NCI-H524 (cell line): ENCODE measurements around the gene RFC3.
"Not testable (repeated sequence)": the region's sequence is repeated elsewhere in the genome, so short reads cannot be mapped to it uniquely, and the experiment has no call there.

Experiments used
- DNase-seq, 2 experiments: peaks; one replicate each; lab custom pipeline; 2025; lab: John Stamatoyannopoulos, UW

RFC3 gene

DNA sequence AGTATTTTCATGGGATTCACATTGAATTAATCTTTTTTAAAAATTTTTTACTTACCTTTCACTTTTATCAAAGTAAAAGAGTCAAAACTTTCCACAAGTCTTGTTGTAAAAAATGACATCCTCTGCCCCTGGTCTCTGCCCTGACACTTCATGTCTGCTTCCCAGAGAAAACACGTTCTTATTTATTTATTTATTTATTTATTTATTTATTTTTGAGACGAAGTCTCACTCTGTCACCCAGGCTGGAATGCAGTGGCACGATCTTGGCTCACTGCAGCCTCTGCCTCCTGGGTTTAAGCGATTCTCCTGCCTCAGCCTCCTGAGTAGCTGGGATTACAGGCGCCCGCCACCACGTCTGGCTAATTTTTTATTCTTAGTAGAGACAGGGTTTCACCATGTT is 5.1 kb upstream of the RFC3 start:
- DNase-seq, result not testable (repeated sequence)

- no peak for DNase-seq
Observed at GRCh38 chr13:33815011-33815550, 2.9 kb upstream of the RFC3 start.

GRCh38 chr13:33816912-33817311 is 1.0 kb upstream of the RFC3 start:
- no peak for DNase-seq

DNA sequence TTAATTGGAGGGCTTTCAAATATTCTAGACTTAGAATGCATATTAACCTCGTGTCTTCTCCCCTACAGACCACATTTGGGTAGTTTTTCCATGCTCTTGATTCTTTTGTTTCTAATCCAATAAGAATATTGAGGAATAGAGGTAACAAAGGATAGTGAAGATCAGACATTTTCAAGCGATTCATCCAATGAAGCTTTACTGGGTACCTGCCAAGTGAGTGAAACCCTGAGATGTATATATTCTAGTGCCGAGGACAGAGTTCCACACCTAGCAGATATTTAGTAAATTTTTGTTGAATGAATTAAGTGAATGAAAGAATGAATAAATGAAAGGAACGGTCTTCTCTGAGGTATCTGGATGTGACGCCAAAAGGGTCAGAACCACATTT is 442 bp upstream of the RFC3 start:
- DNase-seq, result no peak

DNA sequence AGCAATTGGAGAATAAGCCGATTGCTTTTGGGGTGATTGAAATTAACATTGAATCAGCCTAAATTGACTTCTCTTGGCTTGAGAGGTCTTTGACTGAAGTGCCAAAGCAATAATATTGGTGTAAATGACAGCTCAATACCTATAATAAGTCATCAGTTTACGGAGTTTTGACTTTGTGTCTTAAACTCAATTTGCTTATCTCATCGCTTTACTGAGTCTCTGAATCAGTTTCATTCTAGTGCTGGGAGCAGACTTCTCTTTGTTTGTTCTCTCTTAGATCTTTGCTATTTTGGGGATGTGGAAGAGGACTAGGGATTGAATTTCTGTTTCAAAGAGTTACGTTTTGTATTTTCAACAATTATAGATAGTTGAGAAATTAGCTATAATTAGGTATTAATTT is 7.1 kb downstream of the RFC3 start:
- no peak for DNase-seq

GRCh38 chr13:33827139-33827538 is 9.2 kb downstream of the RFC3 start:
- no peak for DNase-seq

DNA sequence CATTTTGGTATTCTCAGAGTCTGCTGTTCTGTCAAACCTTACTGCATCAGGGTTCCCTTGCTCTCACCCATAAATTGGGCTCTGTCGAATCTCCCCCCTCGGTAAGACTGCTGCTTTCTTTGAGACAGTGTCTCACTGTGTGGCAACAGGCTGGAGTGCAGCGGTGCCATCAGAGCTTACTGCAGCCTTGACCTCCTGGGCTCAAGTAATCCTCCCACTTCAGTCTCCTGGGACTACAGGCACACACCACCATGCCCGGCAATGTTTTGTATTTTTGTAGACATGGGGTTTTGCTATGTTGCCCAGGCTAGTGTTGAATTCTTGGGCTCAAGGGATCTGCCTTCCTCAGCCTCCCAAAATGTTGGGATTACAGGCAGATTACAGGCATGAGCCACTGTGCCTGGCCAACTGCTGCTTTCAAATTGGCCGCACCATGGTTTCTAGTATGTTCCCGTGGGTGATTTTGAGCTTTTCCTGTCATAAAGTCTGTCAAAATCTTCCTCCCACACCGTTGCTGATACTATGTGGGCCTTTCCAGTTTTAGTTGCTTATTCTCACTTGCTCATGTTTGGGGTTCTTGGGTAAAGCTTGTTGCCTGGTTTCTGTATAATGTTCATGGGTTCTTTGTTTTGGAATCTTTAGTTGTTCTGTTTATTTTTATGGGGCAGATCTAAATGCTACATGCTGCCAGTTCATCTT is 10.6 kb downstream of the RFC3 start:
- no peak for DNase-seq

DNA sequence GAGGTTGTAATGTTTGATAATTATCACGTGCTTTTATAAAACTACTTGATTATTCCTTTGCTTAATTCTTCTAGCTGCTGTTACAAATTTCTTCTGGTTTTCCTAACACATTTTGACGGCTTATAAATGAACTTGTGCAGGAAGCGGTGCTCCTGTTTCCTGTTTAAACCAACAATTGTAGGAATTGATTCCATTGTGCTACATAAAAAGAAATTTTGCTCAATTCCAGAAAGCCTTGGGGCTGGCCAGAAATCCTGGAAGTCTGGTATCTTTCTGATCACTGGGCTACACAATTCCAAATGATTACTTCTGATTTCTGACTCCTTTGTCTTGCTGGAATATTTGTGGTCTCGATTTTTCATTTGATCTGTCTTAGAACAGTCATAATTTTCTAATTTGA is 14.9 kb downstream of the RFC3 start:
- no peak for DNase-seq

DNA sequence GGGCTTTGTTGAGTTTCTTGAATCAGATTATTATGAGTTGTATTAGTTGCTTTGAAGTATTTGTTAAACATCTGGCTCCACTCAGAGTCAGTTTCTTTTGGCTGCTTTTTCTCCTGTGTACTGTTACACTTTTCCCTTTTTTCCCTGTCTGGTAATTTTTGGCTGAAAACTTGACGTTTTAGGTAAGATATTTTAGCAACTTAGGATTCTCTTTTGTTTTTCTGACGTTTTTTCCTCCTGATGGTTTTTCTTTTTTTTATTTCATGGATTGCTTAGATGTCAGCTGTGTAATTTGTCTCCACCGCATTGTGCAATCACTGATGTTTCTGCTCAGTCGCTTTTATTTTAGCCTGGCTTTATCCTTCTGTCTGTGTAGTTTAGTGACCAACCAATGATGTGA is 20.7 kb downstream of the RFC3 start:
- DNase-seq, result no peak

DNA sequence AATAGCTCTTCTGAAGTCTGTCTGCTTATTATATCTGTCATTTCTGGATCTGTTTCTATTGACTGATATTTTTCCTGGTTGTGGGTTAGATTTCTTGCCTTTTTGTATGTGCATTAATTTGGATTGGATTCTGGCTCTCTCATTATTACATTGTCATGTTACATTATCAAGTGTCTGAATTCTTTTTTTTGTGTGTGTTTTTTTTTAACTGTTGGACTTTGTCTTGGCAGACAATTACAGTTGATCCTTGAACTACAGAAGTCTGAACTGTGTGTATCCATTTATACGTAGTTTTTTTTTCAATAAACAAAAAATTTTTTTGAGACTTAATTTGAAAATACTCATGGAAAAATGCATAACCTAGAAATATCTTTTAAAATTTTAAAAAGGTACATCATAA is 22.5 kb downstream of the RFC3 start:
- DNase-seq, result no peak

DNA sequence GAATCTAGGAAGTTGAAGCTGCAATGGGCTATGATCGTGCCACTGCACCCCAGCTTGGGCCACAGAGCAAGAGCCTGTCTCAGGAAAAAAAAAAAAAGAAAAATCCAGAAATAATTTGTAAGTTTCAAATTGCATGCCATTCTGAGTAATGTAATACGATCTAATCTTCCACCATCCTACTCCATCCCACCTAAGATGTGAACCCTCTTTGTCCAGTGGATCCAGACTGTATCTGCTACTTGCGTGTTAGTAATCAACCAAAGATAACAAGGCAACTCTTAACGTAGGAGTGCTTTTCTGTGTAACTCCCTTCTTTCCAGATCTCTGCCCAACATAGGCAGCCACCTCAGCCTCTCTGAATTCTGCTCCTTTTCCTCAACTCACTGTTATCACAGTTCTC is 24.3 kb downstream of the RFC3 start:
- no peak for DNase-seq

DNA sequence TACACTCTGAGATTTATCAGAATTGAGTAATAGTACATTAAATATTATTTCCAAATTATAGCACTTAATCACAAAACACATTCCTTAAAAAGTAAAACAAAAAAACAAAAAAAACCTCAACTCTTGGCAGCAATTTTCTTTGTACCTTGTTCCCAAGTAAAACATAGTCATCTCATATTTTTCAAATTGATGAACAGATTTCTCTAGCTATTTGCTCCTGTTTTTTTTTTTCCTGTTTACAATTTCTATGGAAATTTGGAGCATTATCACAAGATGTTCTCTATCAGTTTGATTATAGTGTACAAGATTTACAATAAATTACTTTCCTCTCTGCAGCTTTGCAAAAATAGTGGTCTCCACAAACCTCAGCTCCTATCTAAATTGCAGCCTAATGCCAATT is 25.0 kb downstream of the RFC3 start:
- DNase-seq, result no peak

DNA sequence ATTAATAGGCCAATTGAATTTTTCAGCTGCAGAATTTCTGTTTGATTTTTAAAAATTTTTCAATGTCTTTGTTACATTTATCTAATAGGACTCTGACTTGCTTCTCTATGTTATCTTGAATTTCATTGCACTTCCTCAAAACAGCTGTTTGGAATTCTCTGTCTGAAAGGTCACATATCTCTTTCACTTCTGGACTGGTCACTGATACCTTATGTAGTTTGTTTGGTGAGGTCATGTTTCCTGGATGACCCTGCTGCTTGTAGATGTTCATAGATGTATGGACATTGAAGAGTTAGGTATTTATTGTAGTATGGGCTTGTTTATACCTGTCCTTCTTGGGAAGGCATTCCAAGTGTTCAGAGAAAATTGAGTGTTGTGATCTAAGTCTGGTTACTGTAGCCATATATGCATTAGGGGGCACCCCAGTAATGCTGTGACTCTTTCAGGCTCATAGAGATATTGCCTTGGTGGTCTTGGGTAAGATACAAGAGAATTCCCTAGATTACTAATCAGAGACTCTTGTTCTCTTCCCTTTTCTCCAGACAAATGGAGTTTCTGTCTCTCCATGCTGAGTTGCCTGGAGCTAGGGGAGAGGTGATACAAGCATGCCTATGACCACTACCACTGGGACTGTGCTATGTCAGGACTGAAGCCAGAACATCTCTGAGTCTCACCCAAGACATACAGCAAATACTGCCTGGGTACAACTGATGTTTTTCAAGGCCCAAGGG is 27.8 kb downstream of the RFC3 start:
- no peak for DNase-seq

DNA sequence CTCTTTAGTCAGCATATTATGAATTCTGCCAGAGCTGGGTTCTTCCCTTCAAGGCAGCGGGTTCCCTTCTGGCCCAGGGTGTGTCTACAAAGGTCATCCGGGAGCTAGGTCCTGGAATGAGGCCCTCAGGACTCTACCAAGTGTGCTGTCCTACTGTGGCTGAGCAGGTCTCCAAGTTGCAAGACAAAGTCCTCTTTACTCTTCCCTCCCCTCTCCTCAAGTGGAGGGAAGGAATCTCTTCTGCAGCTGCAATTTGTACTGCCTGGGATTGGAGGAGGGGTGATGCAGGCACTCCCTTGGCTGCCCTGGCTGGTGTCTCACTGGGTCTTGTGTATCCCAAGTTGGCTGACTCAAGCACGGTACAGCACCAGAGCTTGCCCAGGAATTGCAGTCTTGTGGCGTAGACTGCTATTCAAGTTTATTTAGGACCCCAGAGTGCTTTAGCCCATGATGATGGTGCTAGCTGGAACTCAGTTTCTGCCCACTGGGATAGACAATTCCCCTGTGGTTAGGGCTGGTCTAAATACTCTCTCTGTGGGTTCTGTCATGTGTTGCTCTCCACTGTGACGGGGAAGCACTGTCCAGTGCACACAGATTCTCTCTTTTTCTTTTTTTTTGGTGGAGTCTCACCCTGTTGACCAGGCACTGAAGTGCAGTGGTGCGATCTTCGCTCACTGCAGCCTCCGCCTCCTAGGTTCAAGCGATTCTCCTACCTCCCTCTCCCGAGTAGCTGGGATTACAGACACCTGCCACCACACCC is 28.5 kb downstream of the RFC3 start:
- no peak for DNase-seq

DNA sequence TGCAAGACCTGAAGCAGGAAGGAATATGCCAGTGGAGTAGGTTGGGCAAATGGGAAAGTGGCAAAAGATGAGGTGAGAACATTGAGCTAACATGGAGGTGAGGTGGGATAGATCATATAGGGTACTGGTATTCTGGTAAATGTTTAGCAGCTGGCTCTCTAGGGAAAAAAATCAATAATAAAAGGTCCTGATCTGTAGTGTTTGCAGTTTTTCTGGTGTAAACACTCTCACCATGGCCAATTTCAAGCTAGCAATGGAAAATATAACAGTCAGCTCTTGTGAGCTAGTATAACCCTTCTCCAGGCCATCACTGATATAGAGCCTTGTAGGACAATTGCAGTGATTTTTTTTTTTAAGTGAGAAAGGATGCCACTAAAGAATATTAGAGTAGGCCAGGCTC is 31.3 kb downstream of the RFC3 start:
- no peak for DNase-seq

- DNase-seq, result no peak
Observed at GRCh38 chr13:33855371-33855895, 37.5 kb downstream of the RFC3 start.

DNA sequence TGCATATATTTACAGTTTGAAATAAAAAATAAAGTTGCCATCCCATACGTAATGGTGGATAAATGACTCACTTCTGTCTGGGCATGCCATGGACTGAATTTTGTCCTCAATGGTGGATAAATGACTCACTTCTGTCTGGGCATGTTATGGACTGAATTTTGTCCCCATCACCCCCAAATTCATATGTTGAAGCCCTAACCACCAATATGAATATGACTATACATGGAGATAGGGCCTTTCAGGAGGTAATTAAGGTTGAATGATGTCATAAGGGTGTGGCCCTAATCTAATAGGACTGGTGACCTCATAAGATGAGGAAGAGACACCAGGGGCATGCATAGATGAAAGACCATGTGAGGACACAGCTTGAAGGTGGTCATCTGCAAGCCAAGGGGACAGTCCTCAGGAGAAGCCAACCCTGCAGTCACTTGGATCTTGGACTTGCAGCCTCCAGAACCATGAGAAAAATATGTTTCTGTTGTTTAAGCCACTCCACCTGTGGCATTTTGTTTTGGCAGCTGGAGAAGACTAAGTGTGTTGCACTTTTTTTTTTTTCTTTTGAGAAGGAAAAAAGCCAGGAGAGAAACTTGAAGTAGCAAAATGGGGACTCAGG is 41.8 kb downstream of the RFC3 start:
- no peak for DNase-seq

DNA sequence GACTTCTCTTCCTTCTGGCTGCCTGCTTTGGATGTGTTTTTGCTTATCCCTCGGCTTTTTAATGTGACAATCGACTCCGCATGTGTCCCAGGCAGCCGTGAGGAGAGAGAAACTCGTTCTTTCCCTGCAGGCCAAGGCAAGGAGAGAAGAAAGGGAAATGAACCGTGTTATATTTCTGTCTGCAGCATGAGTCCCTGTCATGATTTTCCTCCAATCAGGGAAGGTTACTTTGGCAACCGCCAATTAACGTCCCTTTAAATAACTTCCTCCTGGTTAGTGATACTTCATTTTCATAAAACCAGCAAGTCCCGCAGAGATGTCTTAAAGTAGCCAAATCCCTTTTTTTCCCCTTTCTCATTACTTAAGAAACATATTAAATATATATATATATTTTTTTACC is 42.6 kb downstream of the RFC3 start:
- DNase-seq, result no peak

GRCh38 chr13:33862016-33862415 is 44.1 kb downstream of the RFC3 start:
- peak in 1 of 2 experiments; percentile 44 for DNase-seq

DNA sequence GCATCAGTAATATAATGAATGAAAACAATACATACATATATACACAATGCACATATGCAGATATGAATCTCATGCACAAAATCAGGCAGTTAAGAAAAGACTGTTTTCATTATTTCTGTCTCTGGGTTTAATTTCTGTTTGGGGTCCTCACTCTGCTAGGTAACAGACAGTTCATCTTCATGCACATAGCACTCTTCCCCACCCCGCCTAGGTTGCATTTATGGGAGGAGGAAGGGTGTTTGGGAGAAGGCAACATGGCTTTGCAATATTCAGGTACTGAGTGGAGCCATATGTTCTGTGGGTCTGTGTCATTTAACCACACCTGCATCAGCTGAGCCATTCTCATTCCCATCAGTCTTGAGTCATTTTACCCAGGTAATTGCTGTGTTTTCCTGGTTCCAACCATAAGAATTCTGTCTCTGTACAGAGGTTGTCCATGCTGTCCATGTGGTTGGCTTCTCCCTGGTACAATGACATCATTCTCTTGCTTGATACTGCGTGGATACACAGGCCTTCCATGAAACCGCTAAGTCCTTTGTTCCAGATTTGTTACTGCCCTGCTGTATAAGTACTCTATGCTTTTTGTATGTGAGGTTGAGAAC is 45.3 kb downstream of the RFC3 start:
- DNase-seq, result no peak

DNA sequence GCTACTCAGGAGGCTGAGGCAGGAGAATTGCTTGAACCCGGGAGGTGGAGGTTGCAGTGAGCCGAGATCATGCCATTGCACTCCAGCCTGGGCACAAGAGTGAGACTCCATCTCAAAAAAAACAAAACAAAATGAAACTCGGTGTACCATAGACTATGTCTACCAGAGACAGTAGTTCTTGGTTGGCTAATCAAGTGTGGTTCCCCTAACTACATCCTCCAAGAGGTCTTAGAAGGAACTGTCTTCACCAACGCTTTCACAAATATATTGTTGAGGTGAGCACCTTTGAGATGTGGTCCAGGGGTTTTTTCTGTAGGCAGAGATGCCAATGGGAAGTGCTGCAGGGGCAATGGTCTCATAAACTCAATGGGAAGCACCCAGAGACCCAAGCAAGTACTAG is 48.0 kb downstream of the RFC3 start:
- DNase-seq, result no peak

- DNase-seq, result no peak
Observed at GRCh38 chr13:33867472-33867871, 49.5 kb downstream of the RFC3 start.
